OCI-LY7 (cell line): ENCODE results near the gene TINAGL1.

Experiments used
- CTCF ChIP-seq: fragments of 200-600 bp; sonication (generic); conservative IDR thresholded peaks from 2 replicates; pipeline ENCODE4 v1.5.1; 2014; ENCODE audit warnings: mild to moderate bottlenecking, antibody characterized with exemption, low read length, moderate library complexity, mixed read lengths
- EZH2phosphoT487 ChIP-seq: fragments of 200-600 bp; sonication (generic); IDR thresholded peaks from 2 replicates; pipeline ENCODE4 v1.6.1; 2018; ENCODE audit warnings: low read depth, borderline replicate concordance, mild to moderate bottlenecking, mixed run types, antibody characterized with exemption, low read length, moderate library complexity, mixed read lengths

GRCh38 chr1:31552489-31552888 lies 23.8 kb upstream of the TINAGL1 start:
- TF ChIP-seq EZH2phosphoT487 (no peak), CTCF (no peak)
